Measurements from ENCODE around the gene NRXN3. TPM values are rescaled to one million over a fixed set of nuclear protein-coding genes. Genes with fewer than 3 reads are reported as not detected.

The NRXN3 gene
- total and polyA plus RNA-seq, 2 donors (not counting 1 experiment from before 2014, with no cell fraction given) = 0.83 to 34.6 TPM

GRCh38 chr14:79542121-79542520 lies 1371.9 kb downstream of the NRXN3 start:
- no peak overlapping the region for H3K4me3 ChIP-seq (replicated peaks in 1 of 4; ENCODE audit: control extremely low read depth in 1 of 4, insufficient read depth in 1 of 4, low read depth in 3 of 4, low read length in 4 of 4)
- H3K79me2 ChIP-seq (ENCODE audit: control insufficient read depth, insufficient read depth, low read length) = no peaks in the 10 kb centered on the region
- no peaks in the 10 kb centered on the region for H3K36me3 ChIP-seq (ENCODE audit: control insufficient read depth, insufficient read depth, low read length)
- no peak overlapping the region for H2AFZ ChIP-seq (ENCODE audit: low read length)
- peak in 1 of 2 donors; percentile 66 for DNase-seq (ENCODE audit: low read depth in 2 of 2)
- no peak for TF ChIP-seq CTCF (conservative IDR thresholded peaks at IDR 0.05 in 1 of 2, IDR thresholded peaks at IDR 0.05 in 1 of 2; ENCODE audit: low read depth in 1 of 2, low read length in 2 of 2)
- no peak for TF ChIP-seq EZH2 (IDR thresholded peaks at IDR 0.05; ENCODE audit: low read length, missing control alignments)
- no peaks in the 10 kb centered on the region for H3K27me3 ChIP-seq (ENCODE audit: control insufficient read depth, insufficient read depth, low read length)
- no peaks in the 10 kb centered on the region for H4K20me1 ChIP-seq (ENCODE audit: control insufficient read depth, extremely low read depth, insufficient read depth, low read length)
- H3K9ac ChIP-seq (ENCODE audit: insufficient read depth, low read length) = no peak overlapping the region
- H3K27ac ChIP-seq (ENCODE audit: insufficient read depth, low read length) = no peak overlapping the region
- no peak overlapping the region for H3K4me2 ChIP-seq (ENCODE audit: extremely low read depth, insufficient read depth, low read length)
- H3K9me3 ChIP-seq (ENCODE audit: control insufficient read depth, insufficient read depth, low read depth, low read length) = no peaks in the 10 kb centered on the region
- H3K4me1 ChIP-seq (ENCODE audit: control insufficient read depth, extremely low read depth, insufficient read depth, low read length) = peaks cover 2% of the 10 kb centered on the region

GRCh38 chr14:79543348-79543747 lies 1373.2 kb downstream of the NRXN3 start:
- H3K4me2 ChIP-seq (ENCODE audit: extremely low read depth, insufficient read depth, low read length) = no peak overlapping the region
- no peaks in the 10 kb centered on the region for H3K36me3 ChIP-seq (ENCODE audit: control insufficient read depth, insufficient read depth, low read length)
- peaks cover 2% of the 10 kb centered on the region for H3K4me1 ChIP-seq (ENCODE audit: control insufficient read depth, extremely low read depth, insufficient read depth, low read length)
- H3K4me3 ChIP-seq (replicated peaks in 1 of 4; ENCODE audit: control extremely low read depth in 1 of 4, insufficient read depth in 1 of 4, low read depth in 3 of 4, low read length in 4 of 4) = no peak overlapping the region
- DNase-seq (ENCODE audit: low read depth in 2 of 2) = no peak
- no peaks in the 10 kb centered on the region for H3K27me3 ChIP-seq (ENCODE audit: control insufficient read depth, insufficient read depth, low read length)
- H3K27ac ChIP-seq (ENCODE audit: insufficient read depth, low read length) = no peak overlapping the region
- H4K20me1 ChIP-seq (ENCODE audit: control insufficient read depth, extremely low read depth, insufficient read depth, low read length) = no peaks in the 10 kb centered on the region
- TF ChIP-seq CTCF (conservative IDR thresholded peaks at IDR 0.05 in 1 of 2, IDR thresholded peaks at IDR 0.05 in 1 of 2; ENCODE audit: low read depth in 1 of 2, low read length in 2 of 2) (no peak), EZH2 (IDR thresholded peaks at IDR 0.05; ENCODE audit: low read length, missing control alignments) (no peak)
- no peaks in the 10 kb centered on the region for H3K79me2 ChIP-seq (ENCODE audit: control insufficient read depth, insufficient read depth, low read length)
- H3K9me3 ChIP-seq (ENCODE audit: control insufficient read depth, insufficient read depth, low read depth, low read length) = no peaks in the 10 kb centered on the region
- H2AFZ ChIP-seq (ENCODE audit: low read length) = no peak overlapping the region
- no peak overlapping the region for H3K9ac ChIP-seq (ENCODE audit: insufficient read depth, low read length)

- peak; percentile 55 to 61 for DNase-seq (ENCODE audit: low read depth in 2 of 2)
- Histone ChIP-seq H3K4me1 (ENCODE audit: control insufficient read depth, extremely low read depth, insufficient read depth, low read length) (peaks cover 2% of the 10 kb centered on the region), H3K4me3 (replicated peaks in 1 of 4; ENCODE audit: control extremely low read depth in 1 of 4, insufficient read depth in 1 of 4, low read depth in 3 of 4, low read length in 4 of 4) (no peak overlapping the region), H2AFZ (ENCODE audit: low read length) (no peak overlapping the region), H3K79me2 (ENCODE audit: control insufficient read depth, insufficient read depth, low read length) (no peaks in the 10 kb centered on the region), H3K9me3 (ENCODE audit: control insufficient read depth, insufficient read depth, low read depth, low read length) (no peaks in the 10 kb centered on the region), H3K36me3 (ENCODE audit: control insufficient read depth, insufficient read depth, low read length) (no peaks in the 10 kb centered on the region), H3K4me2 (ENCODE audit: extremely low read depth, insufficient read depth, low read length) (no peak overlapping the region), H3K27ac (ENCODE audit: insufficient read depth, low read length) (no peak overlapping the region), H3K9ac (ENCODE audit: insufficient read depth, low read length) (no peak overlapping the region), H4K20me1 (ENCODE audit: control insufficient read depth, extremely low read depth, insufficient read depth, low read length) (no peaks in the 10 kb centered on the region), H3K27me3 (ENCODE audit: control insufficient read depth, insufficient read depth, low read length) (no peaks in the 10 kb centered on the region)
- TF ChIP-seq EZH2 (IDR thresholded peaks at IDR 0.05; ENCODE audit: low read length, missing control alignments) = no peak
- TF ChIP-seq CTCF (conservative IDR thresholded peaks at IDR 0.05 in 1 of 2, IDR thresholded peaks at IDR 0.05 in 1 of 2; ENCODE audit: low read depth in 1 of 2, low read length in 2 of 2) = peak; percentile 39 to 76
These were observed 1374.0 kb downstream of the NRXN3 start for GRCh38 chr14:79543967-79544697.

Data from fibroblast of lung (primary cell).